ENCODE measurements around the gene REEP1. TPM values are rescaled to one million over a fixed set of nuclear protein-coding genes. Genes with fewer than 3 reads are reported as not detected.

REEP1 gene
- total and polyA plus RNA-seq, 2 of the 8 experiments (the other 6 are each of a cell fraction or from before 2014, with no cell fraction given): 0.74 to 1.5 TPM

- no peak for TF ChIP-seq SAP30 (IDR thresholded peaks at IDR 0.05; ENCODE audit: insufficient read depth, insufficient replicate concordance, low read length)
- no peak for TF ChIP-seq KDM5A (IDR thresholded peaks at IDR 0.05; ENCODE audit: low read length)
- no peak for TF ChIP-seq SIX5 (IDR thresholded peaks at IDR 0.05; ENCODE audit: low read depth, low read length)
Observed at GRCh38 chr2:86251840-86252266, 85.6 kb downstream of the REEP1 start (continued).

All from H1 (cell line).